ENCODE measurements around the gene ZNF689.

ZNF689 gene

DNA sequence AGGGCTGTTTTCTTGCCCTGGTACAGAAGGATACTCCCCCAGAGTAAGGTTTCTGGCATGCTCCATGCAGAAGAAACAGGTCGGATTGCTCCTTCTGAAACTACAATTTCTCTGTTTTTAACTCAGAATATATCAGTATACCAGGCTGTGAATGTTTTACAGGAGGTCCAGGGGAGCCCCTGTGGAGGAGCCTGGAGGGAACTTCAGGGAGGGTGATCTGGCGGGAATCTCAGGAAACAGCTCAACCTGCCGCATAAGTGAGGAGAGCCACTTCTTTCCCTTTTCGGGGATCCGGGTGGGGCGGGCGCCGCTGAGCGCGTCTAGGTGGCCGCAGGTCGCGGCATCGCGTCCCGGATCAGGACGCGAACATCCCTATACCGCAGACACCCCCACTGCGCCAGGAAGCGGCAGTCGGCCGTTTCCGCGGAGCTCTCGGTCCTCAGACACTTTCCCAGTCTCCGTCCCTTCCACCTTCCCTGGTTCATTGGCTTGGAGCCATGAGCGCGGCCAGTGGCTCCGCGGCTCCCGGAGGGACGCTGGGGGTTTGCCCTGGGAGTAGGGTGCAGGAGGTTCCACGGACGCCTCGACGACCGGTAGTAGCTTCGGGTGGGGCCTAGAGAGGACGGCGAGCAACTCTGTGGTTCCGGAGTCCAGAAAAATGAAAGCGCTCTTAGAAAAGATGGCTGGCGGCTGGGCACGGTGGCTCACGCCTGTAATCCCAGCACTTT is 48.9 kb downstream of the ZNF689 start:
- H3K4me3 ChIP-seq (ENCODE audit: low read depth, low read length) = peak overlapping the region; percentile 45; the same call in 1 of the 2 replicates
- no peak overlapping the region for H3K9ac ChIP-seq (ENCODE audit: low read length)
- H3K36me3 ChIP-seq (ENCODE audit: control insufficient read depth, insufficient read depth, low read length) = no peaks in the 10 kb centered on the region
- H3K27me3 ChIP-seq (ENCODE audit: control insufficient read depth, insufficient read depth, low read length) = no peaks in the 10 kb centered on the region
- no peaks in the 10 kb centered on the region for H3K9me3 ChIP-seq (ENCODE audit: control insufficient read depth, insufficient read depth, low read depth, low read length)
- H3K4me1 ChIP-seq (ENCODE audit: control insufficient read depth, insufficient read depth, low read length) = peaks cover 6% of the 10 kb centered on the region; the same call in 1 of the 2 replicates
- no peak overlapping the region for H3K27ac ChIP-seq (ENCODE audit: low read depth, low read length)

DNA sequence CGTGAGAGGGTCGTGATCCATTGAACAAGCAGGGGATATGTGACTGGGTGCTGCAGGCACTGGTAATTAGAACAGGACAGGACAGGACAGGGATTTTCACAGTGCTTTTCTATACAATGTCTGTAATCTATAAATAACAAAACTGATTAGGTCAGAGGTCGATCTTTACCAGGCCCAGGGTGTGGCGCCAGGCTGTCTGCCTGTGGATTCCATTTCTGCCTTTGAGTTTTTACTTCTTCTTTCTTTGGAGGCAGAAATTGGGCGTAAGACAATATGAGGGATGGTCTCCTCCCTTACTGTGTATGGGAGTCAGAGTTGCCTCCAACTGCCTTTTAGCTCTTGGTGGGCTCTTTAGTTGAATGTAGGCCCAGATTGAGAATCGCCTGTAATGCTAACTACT is 50.5 kb downstream of the ZNF689 start:
- Histone ChIP-seq H3K27me3 (ENCODE audit: control insufficient read depth, insufficient read depth, low read length) (no peaks in the 10 kb centered on the region), H3K27ac (ENCODE audit: low read depth, low read length) (no peak overlapping the region), H3K4me1 (ENCODE audit: control insufficient read depth, insufficient read depth, low read length) (peaks cover 9% of the 10 kb centered on the region; the same call in 1 of the 2 replicates), H3K36me3 (ENCODE audit: control insufficient read depth, insufficient read depth, low read length) (peaks cover 15% of the 10 kb centered on the region; the same call in 1 of the 2 replicates), H3K9me3 (ENCODE audit: control insufficient read depth, insufficient read depth, low read depth, low read length) (no peaks in the 10 kb centered on the region), H3K4me3 (ENCODE audit: low read depth, low read length) (no peak overlapping the region), H3K9ac (ENCODE audit: low read length) (no peak overlapping the region)

DNA sequence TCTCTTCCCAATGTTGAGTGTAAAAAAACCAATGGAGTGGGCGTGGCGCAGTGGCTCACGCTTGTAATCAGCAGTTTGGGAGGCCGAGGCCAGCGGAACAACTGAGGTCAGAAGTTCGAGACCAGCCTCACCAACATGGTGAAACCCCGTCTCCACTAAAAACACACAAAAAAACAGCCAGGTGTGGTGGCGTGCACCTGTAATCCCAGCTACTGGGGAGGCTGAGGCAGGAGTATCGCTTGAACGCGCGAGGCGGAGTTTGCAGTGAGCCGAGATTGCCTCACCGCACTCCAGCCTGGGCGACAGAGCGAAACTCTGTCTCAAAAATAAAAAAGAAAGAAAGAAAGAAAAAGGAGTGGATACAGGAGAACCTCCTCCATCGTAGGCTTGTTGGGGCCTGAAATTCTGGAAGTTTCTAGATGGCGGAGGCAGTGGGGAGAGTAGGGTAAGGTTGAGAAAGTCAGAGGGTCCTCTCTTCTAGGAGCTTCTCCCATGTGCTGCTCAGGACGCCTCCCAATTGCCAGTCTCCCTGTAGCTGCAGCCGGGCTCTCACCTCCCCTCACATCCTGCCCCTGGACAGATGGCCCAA is 51.3 kb downstream of the ZNF689 start:
- Histone ChIP-seq H3K9ac (ENCODE audit: low read length) (peak overlapping the region; percentile 69), H3K27ac (ENCODE audit: low read depth, low read length) (peak overlapping the region; percentile 92; the same call in 1 of the 2 replicates), H3K36me3 (ENCODE audit: control insufficient read depth, insufficient read depth, low read length) (peaks cover 21% of the 10 kb centered on the region), H3K27me3 (ENCODE audit: control insufficient read depth, insufficient read depth, low read length) (no peaks in the 10 kb centered on the region), H3K9me3 (ENCODE audit: control insufficient read depth, insufficient read depth, low read depth, low read length) (no peaks in the 10 kb centered on the region), H3K4me1 (ENCODE audit: control insufficient read depth, insufficient read depth, low read length) (peaks cover 9% of the 10 kb centered on the region; the same call in 1 of the 2 replicates), H3K4me3 (ENCODE audit: low read depth, low read length) (peak overlapping the region; percentile 53)

DNA sequence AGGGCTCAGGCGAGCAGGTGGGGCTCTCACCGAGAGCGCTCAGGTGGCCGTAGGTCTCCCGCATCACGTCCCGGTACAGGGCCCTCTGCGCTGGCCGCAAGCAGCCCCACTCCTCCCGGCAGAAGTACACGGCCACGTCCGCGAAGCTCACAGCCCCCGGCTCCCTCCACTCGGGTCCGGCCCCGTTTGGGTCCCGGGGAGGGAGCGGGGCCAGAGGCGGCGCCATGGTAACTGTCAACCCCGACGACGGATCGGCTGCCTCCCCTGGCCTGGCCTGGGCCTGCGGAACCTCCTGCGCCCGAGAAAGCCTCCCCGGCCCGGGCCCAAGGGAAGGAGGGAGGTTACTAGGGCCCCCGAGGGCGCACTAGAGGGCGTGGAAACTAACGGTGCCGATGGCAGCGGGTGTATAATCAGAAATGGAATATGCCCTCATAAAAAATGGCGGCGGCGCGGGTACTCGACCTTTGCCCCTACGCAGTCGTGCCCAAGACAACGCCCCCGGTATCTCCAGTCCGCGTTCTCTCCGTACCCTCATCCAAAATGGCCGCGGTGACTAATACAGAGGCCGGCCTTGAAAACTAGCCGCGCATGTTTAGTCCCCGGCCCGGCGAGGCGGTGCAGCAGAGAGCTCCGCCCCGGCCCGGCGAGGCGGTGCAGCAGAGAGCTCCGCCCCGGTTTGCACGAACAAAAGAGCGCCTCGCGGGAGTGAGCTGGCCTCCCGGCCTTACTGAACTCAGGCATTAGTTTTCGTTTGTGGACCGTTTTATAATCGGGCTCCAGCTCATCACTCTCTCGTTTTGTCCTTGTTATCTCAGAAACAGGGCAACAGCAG is 52.0 kb downstream of the ZNF689 start, which contains the start of gene ZNF764:
Gene ZNF764, minus strand, starts transcription at position 418 of the 832 bp plus-strand sequence. Its CDS starts 192 bp downstream, at position 226.
- H3K4me1 ChIP-seq (ENCODE audit: control insufficient read depth, insufficient read depth, low read length) = peaks cover 16% of the 10 kb centered on the region; the same call in 1 of the 2 replicates
- no peaks in the 10 kb centered on the region for H3K27me3 ChIP-seq (ENCODE audit: control insufficient read depth, insufficient read depth, low read length)

DNA sequence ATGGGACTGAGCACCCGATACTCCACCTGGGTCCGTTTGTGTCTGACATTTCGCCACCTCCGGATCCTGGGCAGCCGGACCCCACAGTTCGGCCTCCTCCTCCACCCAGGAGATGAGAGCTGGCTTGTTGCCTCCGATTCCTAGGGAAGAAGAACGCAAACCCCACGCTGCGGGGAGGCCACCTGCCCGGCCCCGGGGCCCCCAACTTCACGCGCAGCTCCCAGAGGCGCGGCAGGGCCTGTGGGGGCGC is 52.6 kb downstream of the ZNF689 start:
- H3K9ac ChIP-seq (ENCODE audit: low read length) = peak overlapping the region; percentile 91
- H3K9me3 ChIP-seq (ENCODE audit: control insufficient read depth, insufficient read depth, low read depth, low read length) = no peaks in the 10 kb centered on the region
- H3K4me3 ChIP-seq (ENCODE audit: low read depth, low read length) = peak overlapping the region; percentile 95
- H3K36me3 ChIP-seq (ENCODE audit: control insufficient read depth, insufficient read depth, low read length) = peaks cover 27% of the 10 kb centered on the region
- peaks cover 19% of the 10 kb centered on the region; the same call in 1 of the 2 replicates for H3K4me1 ChIP-seq (ENCODE audit: control insufficient read depth, insufficient read depth, low read length)
- peak overlapping the region; percentile 92 for H3K27ac ChIP-seq (ENCODE audit: low read depth, low read length)
- no peaks in the 10 kb centered on the region for H3K27me3 ChIP-seq (ENCODE audit: control insufficient read depth, insufficient read depth, low read length)

More for the DNA sequence above, 52.0 kb downstream of the ZNF689 start, which contains the start of gene ZNF764:
- Histone ChIP-seq H3K9ac (ENCODE audit: low read length) (peak within 1 kb of the TSS; percentile 91), H3K4me3 (ENCODE audit: low read depth, low read length) (peak within 1 kb of the TSS; percentile 95), H3K36me3 (ENCODE audit: control insufficient read depth, insufficient read depth, low read length) (peaks cover 25% of the 10 kb centered on the region), H3K9me3 (ENCODE audit: control insufficient read depth, insufficient read depth, low read depth, low read length) (no peaks in the 10 kb centered on the region), H3K27ac (ENCODE audit: low read depth, low read length) (peak within 1 kb of the TSS; percentile 92)

DNA sequence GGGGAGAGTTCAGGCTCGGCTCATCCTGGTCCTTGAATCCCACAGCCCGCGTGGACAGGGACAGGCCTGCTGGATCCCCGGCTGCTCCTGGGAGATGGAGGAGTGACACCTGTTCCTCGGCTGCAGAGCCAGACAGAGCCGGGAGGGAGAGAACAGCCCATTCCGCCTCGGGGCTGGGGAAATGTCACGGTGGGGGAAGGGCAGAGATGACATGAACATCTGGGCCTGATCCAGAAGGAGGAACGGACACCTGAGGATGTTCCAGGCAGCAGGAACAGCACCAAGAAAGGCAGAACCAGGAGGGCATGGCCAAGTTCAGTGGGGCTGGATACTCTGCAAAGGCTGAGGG is 54.1 kb downstream of the ZNF689 start:
- Histone ChIP-seq H3K27me3 (ENCODE audit: control insufficient read depth, insufficient read depth, low read length) (no peaks in the 10 kb centered on the region), H3K4me3 (ENCODE audit: low read depth, low read length) (no peak overlapping the region), H3K9me3 (ENCODE audit: control insufficient read depth, insufficient read depth, low read depth, low read length) (no peaks in the 10 kb centered on the region), H3K27ac (ENCODE audit: low read depth, low read length) (no peak overlapping the region), H3K4me1 (ENCODE audit: control insufficient read depth, insufficient read depth, low read length) (peaks cover 19% of the 10 kb centered on the region; the same call in 1 of the 2 replicates), H3K36me3 (ENCODE audit: control insufficient read depth, insufficient read depth, low read length) (peaks cover 27% of the 10 kb centered on the region), H3K9ac (ENCODE audit: low read length) (no peak overlapping the region)

DNA sequence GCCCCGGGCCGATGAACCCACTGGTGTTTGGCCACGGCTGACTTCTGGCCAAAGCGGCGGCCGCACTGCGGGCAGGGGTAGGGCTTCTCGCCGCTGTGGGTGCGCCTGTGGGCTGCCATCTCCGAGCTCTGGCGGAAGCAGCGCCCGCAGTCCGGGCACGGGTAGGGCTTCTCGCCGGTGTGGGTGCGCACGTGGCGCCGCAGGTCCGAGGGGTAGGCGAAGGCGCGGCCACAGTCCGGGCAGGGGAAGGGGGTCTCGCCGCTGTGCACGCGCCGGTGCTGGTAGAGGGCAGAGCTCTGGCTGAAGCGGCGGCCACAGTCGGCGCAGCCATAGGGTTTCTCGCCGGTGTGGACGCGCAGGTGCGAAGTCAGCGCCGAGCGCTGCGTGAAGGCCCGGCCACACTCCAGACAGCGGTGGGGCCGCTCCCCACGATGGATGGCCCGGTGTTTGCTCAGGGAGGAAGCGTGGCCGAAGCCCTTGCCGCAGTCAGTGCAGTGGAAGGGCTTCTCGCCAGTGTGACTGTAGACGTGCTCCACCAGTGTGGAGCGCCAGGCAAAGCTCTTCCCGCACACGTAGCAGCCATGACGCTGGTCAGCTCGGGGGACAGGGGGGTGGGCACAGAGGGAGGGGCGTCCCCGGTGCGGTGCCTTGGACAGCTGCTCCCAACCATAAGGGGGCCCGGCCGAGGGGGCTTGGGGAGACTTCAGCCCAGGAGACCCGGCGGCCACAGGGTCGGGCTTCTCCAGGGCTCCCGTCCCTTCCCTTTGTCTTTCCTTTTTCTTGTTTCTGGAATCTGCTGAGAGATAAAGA is 54.7 kb downstream of the ZNF689 start:
- Histone ChIP-seq H3K4me1 (ENCODE audit: control insufficient read depth, insufficient read depth, low read length) (peaks cover 19% of the 10 kb centered on the region; the same call in 1 of the 2 replicates), H3K4me3 (ENCODE audit: low read depth, low read length) (no peak overlapping the region), H3K36me3 (ENCODE audit: control insufficient read depth, insufficient read depth, low read length) (peaks cover 27% of the 10 kb centered on the region), H3K9me3 (ENCODE audit: control insufficient read depth, insufficient read depth, low read depth, low read length) (no peaks in the 10 kb centered on the region), H3K27me3 (ENCODE audit: control insufficient read depth, insufficient read depth, low read length) (no peaks in the 10 kb centered on the region), H3K27ac (ENCODE audit: low read depth, low read length) (no peak overlapping the region), H3K9ac (ENCODE audit: low read length) (no peak overlapping the region)

DNA sequence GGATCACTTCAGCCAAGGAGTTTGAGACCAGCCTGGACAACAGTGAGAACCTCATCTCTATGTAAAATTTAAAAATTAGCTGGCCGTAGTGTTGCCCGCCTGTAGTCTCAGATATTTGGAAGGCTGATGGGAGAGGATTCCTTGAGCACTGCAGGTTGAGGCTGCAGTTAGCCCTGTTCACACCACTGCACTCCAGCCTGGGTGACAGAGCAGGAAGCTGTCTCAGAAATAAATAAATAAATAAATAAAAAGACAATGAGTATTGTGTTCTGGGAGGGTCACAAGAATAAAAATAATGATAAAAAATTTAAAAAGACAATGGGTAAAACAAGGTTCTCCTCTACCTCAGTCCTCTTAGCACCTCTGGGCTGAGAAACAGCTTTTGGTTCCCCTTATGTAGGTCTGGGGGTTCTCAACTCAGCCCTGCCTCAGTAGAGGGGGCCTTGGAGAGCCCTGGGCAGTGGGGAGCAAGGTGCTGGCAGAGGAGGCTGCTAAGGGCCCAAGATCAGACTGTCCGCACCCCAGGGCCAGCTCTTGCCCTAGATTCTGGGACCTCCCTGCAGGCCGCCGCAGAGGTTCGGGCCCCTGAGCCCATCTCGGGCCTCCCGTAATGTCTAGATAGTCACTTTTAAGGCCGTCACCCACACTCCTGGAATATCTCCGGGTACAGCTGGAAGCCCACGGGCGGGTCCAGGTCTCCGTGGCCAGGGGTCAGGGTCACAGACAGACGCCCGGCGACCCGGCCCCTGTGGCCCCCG is 55.5 kb downstream of the ZNF689 start:
- Histone ChIP-seq H3K4me3 (ENCODE audit: low read depth, low read length) (no peak overlapping the region), H3K9me3 (ENCODE audit: control insufficient read depth, insufficient read depth, low read depth, low read length) (no peaks in the 10 kb centered on the region), H3K4me1 (ENCODE audit: control insufficient read depth, insufficient read depth, low read length) (peaks cover 19% of the 10 kb centered on the region; the same call in 1 of the 2 replicates), H3K27me3 (ENCODE audit: control insufficient read depth, insufficient read depth, low read length) (no peaks in the 10 kb centered on the region), H3K36me3 (ENCODE audit: control insufficient read depth, insufficient read depth, low read length) (peaks cover 27% of the 10 kb centered on the region), H3K9ac (ENCODE audit: low read length) (no peak overlapping the region), H3K27ac (ENCODE audit: low read depth, low read length) (no peak overlapping the region)

DNA sequence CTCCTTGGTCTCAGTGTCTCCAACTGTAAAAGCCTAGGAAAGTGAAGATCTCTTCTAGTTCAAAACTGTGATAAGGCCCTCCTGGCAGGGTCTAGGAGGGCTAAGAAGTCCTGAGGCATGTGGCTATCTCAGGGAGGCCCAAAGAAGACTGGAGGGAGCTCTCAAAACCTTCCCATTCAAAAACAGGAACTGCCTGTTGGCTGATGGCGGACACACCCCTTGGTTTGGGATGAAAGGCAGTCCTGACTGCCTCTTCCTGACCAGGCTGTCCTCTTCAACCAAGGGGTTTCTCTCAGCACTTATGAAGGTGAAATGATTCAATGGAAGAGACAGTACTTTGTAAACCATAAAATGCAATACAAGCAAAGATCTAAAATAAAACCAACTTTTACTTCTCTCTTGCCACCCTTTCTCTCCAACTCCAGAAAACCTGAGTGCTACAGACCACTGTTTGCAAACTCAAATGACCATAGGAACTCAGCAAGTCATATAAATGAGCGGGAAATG is 56.7 kb downstream of the ZNF689 start:
- H3K9ac ChIP-seq (ENCODE audit: low read length) = no peak overlapping the region
- peaks cover 27% of the 10 kb centered on the region for H3K36me3 ChIP-seq (ENCODE audit: control insufficient read depth, insufficient read depth, low read length)
- no peak overlapping the region for H3K27ac ChIP-seq (ENCODE audit: low read depth, low read length)
- H3K27me3 ChIP-seq (ENCODE audit: control insufficient read depth, insufficient read depth, low read length) = no peaks in the 10 kb centered on the region
- peaks cover 25% of the 10 kb centered on the region for H3K4me1 ChIP-seq (ENCODE audit: control insufficient read depth, insufficient read depth, low read length)
- no peak overlapping the region for H3K4me3 ChIP-seq (ENCODE audit: low read depth, low read length)
- no peaks in the 10 kb centered on the region for H3K9me3 ChIP-seq (ENCODE audit: control insufficient read depth, insufficient read depth, low read depth, low read length)

DNA sequence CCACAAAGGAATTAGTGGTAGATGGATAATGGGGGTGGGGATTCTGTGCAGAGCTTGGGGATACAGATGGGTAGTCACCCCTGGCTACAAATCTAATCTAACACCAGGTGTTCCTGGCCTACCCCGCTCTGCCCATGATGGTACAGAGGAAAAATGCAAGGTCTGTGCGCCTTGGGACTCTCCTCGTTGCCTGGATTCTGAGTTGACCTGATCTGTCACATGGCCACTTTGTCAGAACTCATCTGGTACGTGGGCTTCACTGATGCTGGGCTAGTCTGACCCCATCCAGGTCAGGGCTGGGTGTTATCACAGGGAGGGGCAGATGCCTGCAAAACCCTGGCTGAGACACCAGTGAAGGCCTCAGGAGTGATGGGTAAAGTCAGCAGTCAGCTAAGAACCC is 57.2 kb downstream of the ZNF689 start:
- peaks cover 27% of the 10 kb centered on the region for H3K36me3 ChIP-seq (ENCODE audit: control insufficient read depth, insufficient read depth, low read length)
- H3K4me3 ChIP-seq (ENCODE audit: low read depth, low read length) = no peak overlapping the region
- no peaks in the 10 kb centered on the region for H3K9me3 ChIP-seq (ENCODE audit: control insufficient read depth, insufficient read depth, low read depth, low read length)
- H3K9ac ChIP-seq (ENCODE audit: low read length) = no peak overlapping the region
- no peaks in the 10 kb centered on the region for H3K27me3 ChIP-seq (ENCODE audit: control insufficient read depth, insufficient read depth, low read length)
- H3K27ac ChIP-seq (ENCODE audit: low read depth, low read length) = no peak overlapping the region
- peaks cover 28% of the 10 kb centered on the region for H3K4me1 ChIP-seq (ENCODE audit: control insufficient read depth, insufficient read depth, low read length)
